HepG2 (cell line): ENCODE measurements around the gene NPB. TPM values are rescaled to one million over a fixed set of nuclear protein-coding genes. Genes with fewer than 3 reads are reported as not detected.

ENCODE experiments used
- ATF2 ChIP-seq: sonication (generic); formaldehyde crosslinking; IDR thresholded peaks from 2 replicates; pipeline ENCODE4 v1.4.0; 2020; ENCODE audit warnings: missing genetic modification reagents
- BORCS8-MEF2B ChIP-seq: sonication (generic); formaldehyde crosslinking; IDR thresholded peaks from 2 replicates; pipeline ENCODE4 v1.8.0; 2022; ENCODE audit warnings: mild to moderate bottlenecking, missing genetic modification reagents
- GABPB1 ChIP-seq: IDR thresholded peaks from 2 replicates; pipeline ENCODE4 v1.6.1; 2016; ENCODE audit warnings: mild to moderate bottlenecking, missing genetic modification reagents, moderate library complexity, missing compliant biosample characterization
- IKZF4 ChIP-seq: sonication (generic); formaldehyde crosslinking; IDR thresholded peaks from 2 replicates; pipeline ENCODE4 v1.5.1; 2020; ENCODE audit warnings: borderline replicate concordance, mild to moderate bottlenecking, low read depth, missing genetic modification reagents; ENCODE audit errors: not compliant biosample characterization
- JUN ChIP-seq: sonication (generic); formaldehyde crosslinking; IDR thresholded peaks from 2 replicates; pipeline ENCODE4 v1.4.0; 2020; ENCODE audit warnings: mild to moderate bottlenecking, missing genetic modification reagents
- KAT2B ChIP-seq: fragments of 150-350 bp; IDR thresholded peaks from 2 replicates; pipeline ENCODE4 v1.6.1; 2014; ENCODE audit warnings: low read depth, low read length, borderline replicate concordance
- LBX2 ChIP-seq: sonication (generic); formaldehyde crosslinking; IDR thresholded peaks from 2 replicates; pipeline ENCODE4 v1.5.0; 2020; ENCODE audit warnings: missing genetic modification reagents, mild to moderate bottlenecking, borderline replicate concordance
- MED8 ChIP-seq: sonication (generic); formaldehyde crosslinking; IDR thresholded peaks from 2 replicates; pipeline ENCODE4 v1.8.1; 2023; ENCODE audit warnings: mild to moderate bottlenecking, missing genetic modification reagents; ENCODE audit not compliant: insufficient replicate concordance
- NR2F2 ChIP-seq: IDR thresholded peaks from 2 replicates; pipeline ENCODE4 v1.6.1; 2012; ENCODE audit warnings: low read depth, inconsistent platforms, borderline replicate concordance
- SMARCE1 ChIP-seq: fragments of 450-650 bp; IDR thresholded peaks from 2 replicates; pipeline ENCODE4 v1.6.1; 2017; ENCODE audit warnings: borderline replicate concordance
- SOX5 ChIP-seq: IDR thresholded peaks from 2 replicates; pipeline ENCODE4 v1.6.1; 2016; ENCODE audit warnings: borderline replicate concordance
- TAF15 ChIP-seq: fragments of 200-400 bp; formaldehyde crosslinking; IDR thresholded peaks from one replicate; pipeline ENCODE4 v1.6.1; 2018; ENCODE audit warnings: mild to moderate bottlenecking, low read depth, low read length; ENCODE audit not compliant: poor library complexity, severe bottlenecking
- TARDBP ChIP-seq: sonication (generic); formaldehyde crosslinking; IDR thresholded peaks from 2 replicates; pipeline ENCODE4 v1.8.0; 2022; ENCODE audit warnings: mild to moderate bottlenecking, missing genetic modification reagents
- TBX3 ChIP-seq: fragments of 450-650 bp; IDR thresholded peaks from 2 replicates; pipeline ENCODE4 v1.6.1; 2017; ENCODE audit warnings: antibody characterized with exemption, mild to moderate bottlenecking, inconsistent platforms, borderline replicate concordance
- TP53 ChIP-seq: sonication (generic); formaldehyde crosslinking; conservative IDR thresholded peaks from 2 replicates; pipeline ENCODE4 v1.4.0; 2020; ENCODE audit warnings: missing genetic modification reagents
- ZHX2 ChIP-seq, 2 experiments: sonication (generic) in 1 of 2; formaldehyde crosslinking in 1 of 2; IDR thresholded peaks; 2 replicates each; pipeline versions ENCODE4 v1.6.1 to v1.9.0; 2014 to 2022; ENCODE audit warnings: antibody characterized with exemption in 1 of 2, borderline replicate concordance in 1 of 2, inconsistent platforms in 1 of 2, low read depth in 1 of 2, missing genetic modification reagents in 1 of 2
- ZNF230 ChIP-seq: sonication (generic); formaldehyde crosslinking; IDR thresholded peaks from 2 replicates; pipeline ENCODE4 v1.4.0; 2020; ENCODE audit warnings: mild to moderate bottlenecking, missing genetic modification reagents
- ZNF556 ChIP-seq: sonication (generic); formaldehyde crosslinking; IDR thresholded peaks from 2 replicates; pipeline ENCODE4 v1.4.0; 2020; ENCODE audit warnings: mild to moderate bottlenecking, missing genetic modification reagents, borderline replicate concordance
- ZNF563 ChIP-seq: sonication (generic); formaldehyde crosslinking; IDR thresholded peaks from 2 replicates; pipeline ENCODE4 v1.8.0; 2022; ENCODE audit warnings: mild to moderate bottlenecking, moderate library complexity, missing genetic modification reagents
- ZNF629 ChIP-seq: sonication (generic); formaldehyde crosslinking; conservative IDR thresholded peaks from 2 replicates; pipeline ENCODE4 v1.5.0; 2020; ENCODE audit warnings: missing genetic modification reagents
- ZNF740 ChIP-seq: sonication (generic); formaldehyde crosslinking; IDR thresholded peaks from 2 replicates; pipeline ENCODE4 v1.4.0; 2020; ENCODE audit warnings: missing genetic modification reagents
- polyA plus RNA-seq, 8 experiments: library from polyadenylated mRNA; depleted of rRNA in 3 of 8; stranded (reverse) in 7 of 8; unstranded in 1 of 8; fragments of >200 nt; fragmentation: Illumina TruSeq in 4 of 8; extraction: Trizol in 4 of 8; gene quantifications; 2 replicates each; pipeline versions ENCODE4 v1.2.1 to v1.2.3, GENCODE V29; 2011 to 2016; ENCODE audit warnings: low read depth in 4 of 8, missing spikeins in 1 of 8, mixed read lengths in 1 of 8; ENCODE audit not compliant: insufficient read depth in 1 of 8
- total RNA-seq, 5 experiments: library from RNA; depleted of rRNA; stranded (reverse); fragments of >200 nt; fragmentation: Illumina TruSeq; extraction: Trizol; gene quantifications; 2 replicates each; pipeline ENCODE4 v1.2.3, GENCODE V29; 2016; ENCODE audit warnings: low read depth in 1 of 5

Gene NPB
- total and polyA plus RNA-seq, 2 of the 13 experiments (the other 11 are each of a cell fraction or from before 2014, with no cell fraction given): 0.11 to 0.93 TPM

GRCh38 chr17:81901167-81902022 lies 643 bp upstream of the NPB start (continued):
- no peak for TF ChIP-seq ZHX2 (IDR thresholded peaks at IDR 0.05; ENCODE audit: low read depth)
- TF ChIP-seq ZHX2 (CRISPR knock-in tag; IDR thresholded peaks at IDR 0.05; ENCODE audit: borderline replicate concordance): no peak
- no peak for TF ChIP-seq ZNF740 (CRISPR knock-in tag)
- 0 out of 2 replicates have a peak, but pooled peaks have one; percentile 10 for TF ChIP-seq ZNF556 (CRISPR knock-in tag)
- peak; percentile 21 for TF ChIP-seq GABPB1 (CRISPR knock-in tag)
- no peak for TF ChIP-seq ZNF629 (CRISPR knock-in tag)
- TF ChIP-seq SMARCE1: no peak
- TF ChIP-seq TARDBP: no peak
- TF ChIP-seq IKZF4: peak; percentile 46
- TF ChIP-seq ZNF230 (CRISPR knock-in tag): no peak
- TF ChIP-seq ZNF563 (CRISPR knock-in tag): no peak
- TF ChIP-seq TP53 (CRISPR knock-in tag): no peak
- TF ChIP-seq BORCS8-MEF2B: peak; percentile 78; the same call in 1 of the 2 replicates
- 0 out of 2 replicates have a peak, but pooled peaks have one; percentile 11 for TF ChIP-seq ATF2 (CRISPR knock-in tag)
- no peak for TF ChIP-seq SOX5 (CRISPR knock-in tag)
- TF ChIP-seq KAT2B: no peak
- no peak for TF ChIP-seq JUN (CRISPR knock-in tag)
- TF ChIP-seq LBX2: no peak
- peak; percentile 18 for TF ChIP-seq TAF15
- TF ChIP-seq NR2F2: peak; percentile 25; the same call in 1 of the 2 replicates
- peak; percentile 38 for TF ChIP-seq MED8 (CRISPR knock-in tag)
- no peak for TF ChIP-seq TBX3
